KBM-7 (cell line): ENCODE measurements around the gene FPGS.
A peak's percentile ranks its signal among the peaks of the same experiment; 100 is the strongest.

ENCODE experiments used
- DNase-seq: peaks from one replicate; pipeline ENCODE4 v3.0.0-alpha.2; 2015
- in situ Hi-C: fragments of 300-500 bp; cut with MboI; formaldehyde crosslinking; loops from 2 replicates; pipeline ENCODE4 v1.14.3; 2020; ENCODE audit warnings: low sequenced_read_pairs, low pct_unique_long_range_greater_than_20kb, mixed read lengths

Gene FPGS

DNA sequence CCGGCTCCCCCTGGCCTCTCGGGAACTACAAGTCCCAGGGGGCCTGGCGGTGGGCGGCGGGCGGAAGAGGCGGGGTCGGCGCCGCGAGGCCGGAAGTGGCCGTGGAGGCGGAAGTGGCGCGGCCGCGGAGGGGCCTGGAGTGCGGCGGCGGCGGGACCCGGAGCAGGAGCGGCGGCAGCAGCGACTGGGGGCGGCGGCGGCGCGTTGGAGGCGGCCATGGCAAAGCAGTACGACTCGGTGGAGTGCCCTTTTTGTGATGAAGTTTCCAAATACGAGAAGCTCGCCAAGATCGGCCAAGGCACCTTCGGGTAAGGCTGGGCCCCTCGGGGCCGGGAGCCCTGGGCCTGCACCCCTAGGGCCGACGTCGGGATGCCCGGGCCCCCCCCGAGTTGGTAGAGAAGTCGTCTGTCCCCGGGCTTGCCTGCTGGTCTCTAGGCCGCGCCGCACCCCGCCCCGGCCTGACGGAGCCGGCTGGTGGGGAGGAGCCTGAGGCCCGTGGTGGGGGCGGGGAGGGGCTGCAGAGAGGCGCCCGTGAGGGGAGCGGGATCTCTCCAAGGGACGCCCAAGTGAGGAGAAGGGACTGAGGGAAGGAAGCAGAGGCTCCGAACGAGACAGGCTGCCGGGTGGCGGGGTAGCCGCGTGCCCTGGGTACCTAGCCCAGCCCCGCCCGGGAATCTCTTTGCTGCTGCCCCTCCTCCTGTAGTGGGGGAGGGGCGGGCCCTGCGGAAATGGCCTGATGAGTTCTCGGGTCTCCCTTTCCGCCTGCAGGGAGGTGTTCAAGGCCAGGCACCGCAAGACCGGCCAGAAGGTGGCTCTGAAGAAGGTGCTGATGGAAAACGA is 16.5 kb upstream of the FPGS start, which contains the start of gene CDK9:
TSS of gene CDK9 (plus strand) at position 102 of the 840 bp plus-strand sequence. CDS start at position 217, 115 bp downstream.
- peak; percentile 88 for DNase-seq

DNA sequence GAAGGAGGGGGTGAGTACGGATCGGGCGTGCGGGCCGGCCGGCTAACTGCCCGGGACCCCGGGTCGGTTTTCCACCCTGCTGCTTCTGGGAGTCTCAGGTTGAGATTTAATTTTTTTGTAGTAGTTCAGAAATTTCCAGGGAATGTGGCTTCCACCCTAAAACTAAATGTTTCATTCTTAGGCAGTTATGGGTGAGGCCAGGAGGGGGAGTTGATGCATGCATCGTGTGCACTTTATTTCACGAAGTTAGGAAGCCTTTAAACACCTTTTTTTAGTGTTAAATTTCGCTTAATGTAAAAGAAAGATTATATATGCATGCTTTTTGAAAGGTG is 15.9 kb upstream of the FPGS start:
- in situ Hi-C loops = no loop called here
- DNase-seq = no peak

More for the DNA sequence above, 16.5 kb upstream of the FPGS start, which contains the start of gene CDK9:
- in situ Hi-C loops = no loop called here

DNA sequence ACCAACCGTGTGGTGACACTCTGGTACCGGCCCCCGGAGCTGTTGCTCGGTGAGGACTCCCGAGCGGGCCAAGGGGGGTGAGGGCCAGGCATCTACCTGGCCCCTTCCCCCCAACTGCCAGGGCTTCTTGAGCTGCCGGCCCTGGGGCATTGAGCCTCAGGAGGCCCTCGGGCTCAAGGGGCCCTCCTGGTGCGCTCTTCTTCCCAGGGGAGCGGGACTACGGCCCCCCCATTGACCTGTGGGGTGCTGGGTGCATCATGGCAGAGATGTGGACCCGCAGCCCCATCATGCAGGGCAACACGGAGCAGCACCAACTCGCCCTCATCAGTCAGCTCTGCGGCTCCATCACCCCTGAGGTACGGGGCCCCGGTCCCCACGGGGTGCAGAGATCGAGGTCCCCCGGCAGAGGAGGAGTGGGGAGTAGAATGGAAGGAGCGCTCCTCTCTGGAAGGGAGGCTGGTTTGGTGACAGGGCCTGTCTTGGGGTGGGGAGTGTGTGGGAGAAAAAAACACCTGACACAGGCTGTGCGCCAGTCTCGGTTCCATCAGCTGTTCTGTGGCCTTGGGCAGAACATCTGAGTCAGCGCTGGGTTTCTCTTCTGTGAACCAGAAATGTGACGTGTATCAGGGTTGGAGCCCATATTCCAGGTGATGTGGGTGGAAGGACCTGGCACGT is 14.2 kb upstream of the FPGS start:
- in situ Hi-C loops = no loop called here
- DNase-seq = no peak

DNA sequence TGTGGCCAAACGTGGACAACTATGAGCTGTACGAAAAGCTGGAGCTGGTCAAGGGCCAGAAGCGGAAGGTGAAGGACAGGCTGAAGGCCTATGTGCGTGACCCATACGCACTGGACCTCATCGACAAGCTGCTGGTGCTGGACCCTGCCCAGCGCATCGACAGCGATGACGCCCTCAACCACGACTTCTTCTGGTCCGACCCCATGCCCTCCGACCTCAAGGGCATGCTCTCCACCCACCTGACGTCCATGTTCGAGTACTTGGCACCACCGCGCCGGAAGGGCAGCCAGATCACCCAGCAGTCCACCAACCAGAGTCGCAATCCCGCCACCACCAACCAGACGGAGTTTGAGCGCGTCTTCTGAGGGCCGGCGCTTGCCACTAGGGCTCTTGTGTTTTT is 13.5 kb upstream of the FPGS start:
- no peak for DNase-seq
- in situ Hi-C loops = no loop called here

DNA sequence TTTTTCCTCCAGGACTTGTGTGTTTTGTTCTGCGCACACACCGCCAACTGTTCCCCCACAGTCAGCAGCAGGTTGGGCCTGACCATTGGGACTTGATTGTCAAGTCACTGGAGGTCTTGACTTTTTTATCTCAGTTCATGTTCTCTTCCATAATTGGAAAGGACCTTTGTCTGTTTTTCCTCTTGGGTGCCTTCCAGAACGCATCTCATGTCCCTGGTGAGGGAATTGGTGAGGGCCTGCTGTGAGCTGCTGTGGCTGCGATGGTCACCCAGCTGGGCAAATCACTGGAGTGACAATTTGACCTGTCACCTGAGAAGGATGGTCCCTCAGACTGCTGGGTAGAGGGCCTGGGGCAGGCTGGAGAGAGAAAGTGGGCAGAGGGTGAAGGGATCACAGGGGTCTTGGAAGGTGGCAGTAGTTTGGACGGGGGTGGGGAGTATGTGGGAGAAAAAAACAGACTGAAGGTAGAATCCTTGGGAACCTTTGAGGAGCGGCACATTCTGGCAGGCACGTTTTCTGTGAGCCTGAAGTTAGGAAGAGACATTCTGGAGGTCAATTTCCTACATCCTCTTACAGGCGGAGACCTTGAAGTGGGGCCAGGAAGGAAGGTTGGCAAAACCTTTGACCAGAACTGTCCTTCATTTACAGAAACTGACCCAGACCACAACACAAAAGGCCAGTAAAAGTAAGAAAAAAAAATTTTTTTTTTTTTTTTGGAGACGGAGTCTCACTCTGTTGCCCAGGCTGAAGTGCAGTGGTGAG is 12.4 kb upstream of the FPGS start:
- no peak for DNase-seq
- in situ Hi-C loops = no loop called here

DNA sequence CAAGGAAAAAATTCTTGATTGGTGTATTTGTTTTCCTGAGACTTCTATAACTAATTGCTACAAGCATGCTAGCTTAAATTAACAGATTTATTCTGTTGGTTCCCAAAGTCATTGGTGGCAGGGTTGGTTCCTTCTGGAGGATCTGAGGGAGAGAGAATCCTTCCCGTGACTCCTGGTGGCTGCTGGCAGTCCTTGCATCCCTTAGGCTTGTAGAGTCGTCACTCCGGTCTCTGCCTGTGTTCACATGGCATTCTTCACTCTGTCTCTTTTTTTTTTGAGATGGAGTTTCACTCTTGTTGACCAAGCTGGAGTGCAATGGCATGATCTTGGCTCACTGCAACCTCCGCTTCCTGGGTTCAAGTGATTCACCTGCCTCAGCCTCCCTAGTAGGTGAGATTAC is 11.6 kb upstream of the FPGS start:
- DNase-seq = no peak
- in situ Hi-C loops = no loop called here

DNA sequence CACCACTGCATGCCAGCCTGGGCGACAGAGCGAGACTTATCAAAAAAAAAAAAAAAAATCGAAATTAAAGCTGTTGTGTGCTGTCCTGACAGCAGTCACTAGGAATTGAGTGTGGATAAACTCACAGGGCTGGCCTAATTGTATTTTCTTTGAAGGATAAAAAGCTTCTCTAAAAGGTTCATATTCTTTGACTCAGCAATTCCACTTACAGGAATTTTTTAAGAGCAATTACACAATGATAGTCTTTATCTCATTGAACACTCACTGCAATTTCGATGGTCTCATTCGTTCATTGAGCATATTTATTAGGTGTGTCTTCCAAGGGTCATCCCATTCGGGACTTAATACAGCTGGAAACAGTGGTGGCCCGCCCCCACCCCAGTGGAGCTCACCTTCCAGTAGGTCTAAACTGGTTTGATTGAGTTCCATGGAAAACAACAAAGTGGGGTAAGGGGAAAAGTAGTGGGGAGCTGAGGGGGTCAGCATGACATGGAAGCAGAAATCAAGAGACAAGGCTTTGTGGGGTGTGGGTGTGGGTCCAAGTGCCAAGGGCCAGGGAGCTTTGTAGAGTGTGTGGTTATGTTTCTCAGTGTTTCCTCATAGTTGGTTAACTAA is 10.2 kb upstream of the FPGS start:
- in situ Hi-C loops = no loop called here

DNA sequence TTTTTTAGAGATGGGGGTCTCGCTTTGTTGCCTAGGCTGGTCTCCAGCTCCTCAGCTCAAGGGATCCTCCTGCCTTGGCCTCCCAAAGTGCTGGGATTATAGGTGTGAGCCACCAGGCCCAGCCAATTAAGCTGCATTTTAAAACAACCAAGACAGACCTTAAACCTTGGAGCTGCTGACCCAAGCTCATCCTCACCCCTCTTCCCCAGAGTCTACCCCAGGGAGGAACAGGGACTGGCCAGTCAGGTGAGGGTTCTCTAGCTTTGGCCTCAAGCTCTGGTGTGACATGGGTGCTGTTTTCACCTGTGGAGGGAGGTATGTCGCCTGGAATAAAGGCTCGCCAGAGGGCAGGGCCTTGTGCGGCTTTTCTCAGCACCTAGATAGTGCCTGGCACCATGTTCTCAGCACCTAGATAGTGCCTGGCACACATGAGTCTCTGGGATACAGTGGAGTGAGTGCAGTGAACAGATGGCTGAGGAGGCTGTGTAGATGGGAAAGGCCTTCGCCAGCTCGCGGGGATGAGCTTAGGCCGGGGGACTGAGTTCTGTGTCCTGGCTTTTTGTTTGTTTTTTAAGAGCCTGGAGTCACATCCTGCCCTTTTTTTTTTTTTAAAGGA is 9.5 kb upstream of the FPGS start:
- no peak for DNase-seq
- in situ Hi-C loops = no loop called here

More for the DNA sequence above, 10.2 kb upstream of the FPGS start:
- no peak for DNase-seq

DNA sequence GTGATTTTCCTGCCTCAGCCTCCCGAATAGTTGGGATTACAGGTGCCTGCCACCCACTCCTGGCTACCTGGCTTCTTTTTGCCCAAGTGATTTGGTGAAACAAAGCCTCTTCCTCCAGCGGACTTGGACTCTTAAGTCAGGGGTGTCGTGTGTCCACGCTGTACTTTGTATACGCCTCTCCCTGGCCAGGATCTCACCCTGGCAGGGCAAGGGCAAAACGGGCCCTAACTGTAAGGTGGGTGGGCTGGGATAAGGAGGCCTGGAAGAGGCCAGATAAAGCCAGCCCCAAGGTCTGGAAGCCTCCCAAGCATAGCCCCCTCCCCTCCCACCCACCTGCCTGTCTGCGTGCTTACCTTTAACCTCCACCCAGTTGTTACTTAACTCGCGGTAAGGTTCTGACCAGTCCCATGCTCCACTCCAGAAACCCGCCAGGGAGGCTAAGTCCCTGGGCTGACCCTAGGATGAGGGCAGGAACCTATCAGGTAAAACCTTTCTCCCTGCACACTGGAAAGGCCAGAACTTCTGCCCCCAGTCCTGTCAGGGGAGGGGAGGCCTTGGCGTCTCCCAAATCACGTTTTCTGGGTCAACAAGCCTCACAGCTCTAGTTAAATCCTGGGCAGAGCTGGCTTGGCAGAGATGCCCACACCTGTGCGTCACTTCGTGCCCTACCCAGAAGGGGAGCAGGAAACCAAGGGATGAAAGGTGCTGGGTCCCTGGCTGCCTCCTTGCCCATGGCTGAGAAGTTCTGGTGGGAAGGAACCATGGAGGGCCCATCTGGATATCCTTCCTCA is 8.5 kb upstream of the FPGS start:
- no peak for DNase-seq
- in situ Hi-C loops = no loop called here

DNA sequence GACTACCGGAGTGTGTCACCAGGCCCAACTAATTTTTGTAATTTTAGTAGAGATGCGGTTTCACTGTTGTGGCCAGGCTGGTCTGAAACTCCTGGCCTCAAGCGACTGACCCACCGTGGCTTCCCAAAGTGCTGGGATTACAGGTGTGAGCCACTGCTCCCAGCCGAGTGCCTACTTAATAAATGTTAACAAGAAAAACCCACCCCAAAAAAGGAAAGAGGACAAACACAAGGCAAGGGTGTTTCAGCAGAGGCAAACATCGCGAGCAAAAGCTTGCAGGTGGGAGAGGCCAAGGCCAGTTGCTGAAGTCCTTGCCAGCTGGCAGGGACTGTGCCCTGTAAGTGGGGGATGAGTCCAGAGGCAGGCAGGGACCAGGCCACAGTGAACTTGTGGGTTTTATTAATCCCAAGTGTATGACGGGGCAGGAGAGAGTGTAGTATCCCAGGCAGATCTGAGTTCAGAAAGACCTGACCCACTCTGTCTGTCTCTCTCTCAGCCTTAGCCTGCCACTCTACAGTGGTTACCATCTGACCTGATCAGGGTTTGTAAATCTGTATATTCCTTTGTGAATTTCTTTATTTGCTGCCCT is 6.4 kb upstream of the FPGS start:
- in situ Hi-C loops = no loop called here
- DNase-seq = no peak

DNA sequence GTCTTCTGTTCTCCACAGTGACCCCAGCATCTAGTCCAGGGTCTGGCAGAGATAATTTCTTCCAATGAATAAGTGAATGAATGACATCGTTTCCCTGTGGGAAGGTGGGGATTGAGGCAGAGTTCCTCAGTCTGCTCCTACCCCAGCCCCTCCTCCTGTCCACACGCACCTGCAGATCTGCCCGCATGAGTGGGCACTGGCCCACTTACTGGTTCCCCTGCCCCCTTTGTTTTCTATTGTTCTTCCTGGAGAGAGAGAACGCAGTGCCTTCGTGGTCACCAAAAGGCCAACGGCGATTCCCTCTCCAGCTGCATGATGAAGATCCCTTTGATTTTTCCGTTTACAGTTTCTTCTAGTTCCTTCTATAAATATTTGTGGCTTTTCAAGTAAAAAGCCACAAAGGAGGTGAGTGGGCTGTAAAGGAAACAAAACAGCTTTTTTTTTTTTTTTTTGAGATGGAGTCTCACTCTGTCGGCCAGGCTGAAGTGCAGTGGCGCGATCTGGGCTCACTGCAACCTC is 5.8 kb upstream of the FPGS start:
- in situ Hi-C loops = no loop called here
- DNase-seq = peak; percentile 94

DNA sequence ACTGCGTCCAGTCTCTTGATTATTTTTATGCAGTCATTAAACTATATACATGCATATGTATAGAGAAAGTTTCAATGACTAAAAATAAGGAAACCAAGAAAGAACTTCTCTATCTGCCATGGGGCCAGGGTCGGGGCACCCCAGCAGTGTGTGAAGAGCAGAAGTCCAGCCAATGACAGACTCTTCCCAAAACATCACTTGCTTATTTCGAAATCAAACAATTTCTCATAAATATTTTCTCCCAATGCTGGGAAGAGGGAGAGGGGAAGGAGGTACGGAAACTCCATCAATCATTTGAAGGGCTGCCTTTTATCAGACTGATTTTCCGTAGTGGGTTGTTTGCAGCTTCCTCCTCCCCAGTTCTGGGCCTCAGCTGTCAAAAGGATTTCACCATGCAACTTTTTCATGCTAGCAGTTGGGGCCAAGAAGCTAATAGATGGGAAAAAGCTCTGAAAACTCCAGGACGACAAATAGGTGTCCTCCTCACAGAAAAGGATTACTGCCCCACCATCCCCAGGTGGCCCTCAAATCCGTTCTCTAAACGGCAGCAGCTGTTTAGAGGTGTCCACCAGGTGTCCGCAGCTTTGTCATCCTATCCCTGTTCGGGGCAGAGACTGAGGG is 617 bp upstream of the FPGS start:
- no peak for DNase-seq
- in situ Hi-C loops = no loop called here

DNA sequence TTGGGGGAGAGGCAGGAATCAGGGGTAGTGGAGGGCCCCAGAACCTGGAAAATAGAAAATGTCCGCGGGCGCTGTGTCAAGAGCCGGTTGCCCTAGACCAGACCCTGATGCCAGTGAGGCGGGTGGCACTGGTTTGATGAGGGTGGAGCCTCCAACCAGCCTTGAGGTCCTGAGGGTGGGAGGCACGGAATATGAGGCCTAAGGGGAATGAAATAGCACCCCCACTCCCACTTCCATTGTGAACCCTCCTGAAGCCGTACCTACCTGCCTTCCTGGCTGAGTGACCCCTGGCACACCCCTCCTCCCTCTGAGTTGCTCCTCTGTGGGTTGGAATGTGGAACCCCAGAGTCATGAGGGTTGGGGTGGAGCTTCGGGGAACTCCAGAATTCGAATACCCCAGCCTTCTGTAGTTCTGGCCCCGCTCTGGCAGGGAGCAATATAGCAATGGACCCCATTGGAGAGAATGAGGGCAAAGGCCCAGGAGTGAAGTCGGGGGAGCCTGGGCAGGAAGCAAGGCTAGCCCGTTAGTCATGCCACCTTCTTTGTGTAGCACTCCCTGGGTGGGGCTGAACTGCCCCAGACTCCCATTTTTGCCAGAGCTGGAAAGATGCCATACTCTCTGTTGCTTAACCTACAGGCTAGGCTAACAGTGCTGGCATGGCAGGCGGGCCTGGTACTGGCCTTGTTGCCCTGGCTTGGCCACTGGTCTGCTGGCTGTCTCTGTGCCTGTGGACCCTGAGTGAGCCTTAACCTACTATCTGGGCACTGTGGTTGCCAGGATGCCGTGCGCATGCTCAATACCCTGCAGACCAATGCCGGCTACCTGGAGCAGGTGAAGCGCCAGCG is 1.0 kb downstream of the FPGS start:
- no peak for DNase-seq
- in situ Hi-C loops = no loop called here

DNA sequence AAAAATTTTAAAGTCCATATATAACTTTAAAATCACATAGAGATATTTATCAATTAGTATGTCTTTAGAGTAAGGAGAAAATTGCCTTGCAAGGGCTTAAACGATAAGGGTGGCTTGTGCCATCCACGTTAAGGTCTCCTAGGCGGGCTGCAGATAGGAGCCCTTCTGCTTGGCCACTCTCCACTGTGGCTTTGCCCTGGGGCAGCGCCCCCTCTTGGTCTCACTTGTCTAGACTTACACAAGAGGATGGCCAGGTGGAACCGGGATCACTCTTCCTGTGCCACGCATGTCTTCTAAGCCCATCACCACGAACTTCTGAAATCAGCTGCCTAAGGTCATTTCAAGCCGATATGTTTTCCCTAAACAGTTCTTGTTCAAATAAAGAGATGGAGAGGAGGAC is 2.9 kb downstream of the FPGS start:
- DNase-seq = peak; percentile 58
- in situ Hi-C loops = no loop called here

DNA sequence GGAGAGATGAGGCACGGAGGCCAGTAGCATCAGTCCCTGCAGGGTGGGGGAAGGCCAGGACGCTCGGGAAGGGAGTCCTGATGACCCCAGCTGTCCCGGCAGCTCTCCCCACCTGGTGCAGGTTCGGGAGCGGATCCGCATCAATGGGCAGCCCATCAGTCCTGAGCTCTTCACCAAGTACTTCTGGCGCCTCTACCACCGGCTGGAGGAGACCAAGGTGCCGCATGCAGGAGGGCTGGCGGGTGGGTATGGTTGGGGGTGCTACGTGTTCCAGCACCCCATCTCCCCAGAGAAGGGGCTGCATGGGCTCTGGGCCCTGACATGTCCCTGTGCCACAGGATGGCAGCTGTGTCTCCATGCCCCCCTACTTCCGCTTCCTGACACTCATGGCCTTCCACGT is 4.2 kb downstream of the FPGS start:
- DNase-seq = no peak
- in situ Hi-C loops = no loop called here

DNA sequence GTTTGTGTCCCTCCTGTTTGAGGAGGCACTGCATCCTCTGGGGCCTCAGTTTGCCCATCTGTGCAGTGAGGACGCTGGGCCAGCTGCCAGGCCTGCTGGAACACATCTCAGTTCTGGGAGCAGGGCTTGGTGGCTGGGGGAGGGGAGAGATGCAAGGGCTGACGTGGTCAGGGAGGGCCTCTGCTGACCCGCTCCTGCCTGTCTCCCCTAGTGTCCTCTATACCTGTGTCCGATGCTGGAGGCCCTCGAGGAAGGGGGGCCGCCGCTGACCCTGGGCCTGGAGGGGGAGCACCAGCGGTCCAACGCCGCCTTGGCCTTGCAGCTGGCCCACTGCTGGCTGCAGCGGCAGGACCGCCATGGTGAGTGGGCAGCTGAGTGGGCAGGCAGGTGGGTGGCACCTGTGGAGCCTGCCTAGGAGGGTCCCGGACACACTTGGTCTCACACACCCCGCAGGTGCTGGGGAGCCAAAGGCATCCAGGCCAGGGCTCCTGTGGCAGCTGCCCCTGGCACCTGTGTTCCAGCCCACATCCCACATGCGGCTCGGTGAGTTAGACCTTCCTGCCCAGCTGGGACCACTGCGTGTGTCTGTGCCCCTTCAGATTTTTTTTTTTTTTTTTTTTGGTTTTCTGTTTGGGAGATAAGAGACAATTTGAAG is 5.8 kb downstream of the FPGS start:
- in situ Hi-C loops = no loop called here
- no peak for DNase-seq
